Calu3 (cell line): ENCODE results near the gene GJB5. TPM values are rescaled to one million over a fixed set of nuclear protein-coding genes. Genes with fewer than 3 reads are reported as not detected.

Source experiments
- BruUV-seq: library from RNA; stranded (reverse); fragments of 400-500 nt; replicated peaks from 2 replicates; lab custom pipeline; 2021; lab: Mats Ljungman, UMichigan
- CTCF ChIA-PET: fragments of 300-600 bp; sonication (Branson Sonifier 250); formaldehyde crosslinking; loops from one replicate; lab custom pipeline; 2022; ENCODE audit warnings: antibody characterized with exemption; lab: Charles Lee
- DNase-seq: peaks from one replicate; pipeline ENCODE4 v3.0.0; 2022
- H3K27ac Mint-ChIP-seq: one replicate; pipeline ENCODE4 v1.8.0; 2022; ENCODE audit warnings: mixed read lengths; ENCODE audit not compliant: unreplicated experiment
- H3K27me3 Mint-ChIP-seq: one replicate; pipeline ENCODE4 v1.8.0; 2022; ENCODE audit warnings: mixed read lengths; ENCODE audit not compliant: unreplicated experiment
- H3K36me3 Mint-ChIP-seq: one replicate; pipeline ENCODE4 v1.8.0; 2022; ENCODE audit warnings: mild to moderate bottlenecking, moderate library complexity, mixed read lengths; ENCODE audit not compliant: insufficient read depth, unreplicated experiment
- H3K4me1 Mint-ChIP-seq: one replicate; pipeline ENCODE4 v1.8.0; 2022; ENCODE audit warnings: mild to moderate bottlenecking, low read depth, mixed read lengths; ENCODE audit not compliant: unreplicated experiment
- H3K4me3 Mint-ChIP-seq: one replicate; pipeline ENCODE4 v1.8.0; 2022; ENCODE audit warnings: mild to moderate bottlenecking, low read depth, moderate library complexity, mixed read lengths; ENCODE audit not compliant: unreplicated experiment
- H3K9me3 Mint-ChIP-seq: one replicate; pipeline ENCODE4 v1.8.0; 2022; ENCODE audit warnings: low read depth, mixed read lengths; ENCODE audit not compliant: unreplicated experiment
- CTCF ChIP-seq: fragments of 200-600 bp; IDR thresholded peaks from one replicate; pipeline ENCODE4 v1.8.0; 2022; ENCODE audit warnings: antibody characterized with exemption; ENCODE audit not compliant: unreplicated experiment
- intact Hi-C: fragments of 100-400 bp; cut with micrococcal nuclease; formaldehyde crosslinking; loops from one replicate; pipeline ENCODE4 v1.10.0; 2022; ENCODE audit not compliant: unreplicated experiment
- total RNA-seq: library from RNA; stranded (reverse); gene quantifications from 2 replicates; pipeline ENCODE4 v1.2.3, GENCODE V29; 2022

The GJB5 gene
- total RNA-seq, 1 experiment from 2014 or later, result 1.1 TPM

- intact Hi-C loops, result no loop called here
- Mint-ChIP-seq H3K27ac (no peak overlapping the region), H3K9me3 (peaks cover 3% of the 10 kb centered on the region), H3K4me1 (no peaks in the 10 kb centered on the region), H3K4me3 (no peak overlapping the region), H3K27me3 (peaks cover 60% of the 10 kb centered on the region), H3K36me3 (no peaks in the 10 kb centered on the region)
- BruUV-seq, result no TSS peak
- no peak for DNase-seq
- CTCF ChIA-PET, result no interaction called here
- TF ChIP-seq CTCF, result no peak
Measured at GRCh38 chr1:34714386-34714785, 40.5 kb upstream of the GJB5 start.

- CTCF ChIA-PET, result no interaction called here
- no peak for DNase-seq
- Mint-ChIP-seq H3K36me3 (no peaks in the 10 kb centered on the region), H3K4me3 (no peak overlapping the region), H3K27ac (no peak overlapping the region), H3K4me1 (no peaks in the 10 kb centered on the region), H3K27me3 (peaks cover 60% of the 10 kb centered on the region), H3K9me3 (peaks cover 3% of the 10 kb centered on the region)
- BruUV-seq, result no TSS peak
- no peak for TF ChIP-seq CTCF
- intact Hi-C loops, result no loop called here
Measured at GRCh38 chr1:34715139-34715538, 39.7 kb upstream of the GJB5 start.

- H3K27me3 Mint-ChIP-seq, result peaks cover 82% of the 10 kb centered on the region
- H3K4me1 Mint-ChIP-seq, result no peaks in the 10 kb centered on the region
- no peaks in the 10 kb centered on the region for H3K36me3 Mint-ChIP-seq
- no peak overlapping the region for H3K27ac Mint-ChIP-seq
- TF ChIP-seq CTCF, result no peak
- BruUV-seq, result no TSS peak
- H3K4me3 Mint-ChIP-seq, result no peak overlapping the region
- intact Hi-C loops, result no loop called here
- CTCF ChIA-PET, result no interaction called here
- no peak for DNase-seq
- H3K9me3 Mint-ChIP-seq, result peaks cover 3% of the 10 kb centered on the region
Measured at GRCh38 chr1:34721241-34721640, 33.6 kb upstream of the GJB5 start.

- no peak overlapping the region for H3K27ac Mint-ChIP-seq
- no peak overlapping the region for H3K4me3 Mint-ChIP-seq
- no TSS peak for BruUV-seq
- DNase-seq, result no peak
- TF ChIP-seq CTCF, result no peak
- CTCF ChIA-PET, result no interaction called here
- H3K9me3 Mint-ChIP-seq, result peaks cover 3% of the 10 kb centered on the region
- H3K36me3 Mint-ChIP-seq, result no peaks in the 10 kb centered on the region
- intact Hi-C loops, result no loop called here
- no peaks in the 10 kb centered on the region for H3K4me1 Mint-ChIP-seq
- H3K27me3 Mint-ChIP-seq, result peaks cover 84% of the 10 kb centered on the region
Measured at GRCh38 chr1:34721646-34722355, 33.0 kb upstream of the GJB5 start.
